HG02678 (cell line): ENCODE data around the gene NYAP1.

Experiments used
- ATAC-seq: cut with Tn5 transposase; IDR thresholded peaks from one replicate; pipeline ENCODE4 v1.9.1; 2021; ENCODE audit warnings: mild to moderate bottlenecking, moderate library complexity; ENCODE audit not compliant: unreplicated experiment

NYAP1 gene

GRCh38 chr7:100456562-100456961 is 27.2 kb upstream of the NYAP1 start:
- no peak for ATAC-seq

DNA sequence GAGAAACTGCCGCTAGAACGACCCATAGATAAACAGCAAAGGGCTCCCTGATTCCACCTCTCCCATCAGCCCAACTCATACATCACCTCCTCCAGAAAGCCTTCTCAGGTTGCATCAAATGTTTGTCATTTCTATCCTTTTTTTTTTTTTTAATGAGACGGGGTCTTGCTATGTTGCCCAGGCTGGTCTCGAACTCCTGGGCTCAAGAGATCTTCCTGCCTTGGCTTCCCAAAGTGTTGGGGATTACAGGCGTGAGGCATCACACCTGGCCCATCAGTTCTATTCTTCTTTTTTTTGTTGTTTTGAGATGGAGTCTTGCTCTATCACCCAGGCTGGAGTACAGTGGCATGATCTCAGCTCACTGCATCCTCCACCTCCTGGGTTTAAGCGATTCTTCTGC is 26.7 kb upstream of the NYAP1 start:
- no peak for ATAC-seq

- no peak for ATAC-seq
These were observed 19.5 kb upstream of the NYAP1 start, which contains the start of gene SPACDR for GRCh38 chr7:100464210-100464660. TSS of gene SPACDR (minus strand) at chr7:100464260. CDS start at chr7:100464025, 235 bp downstream.

DNA sequence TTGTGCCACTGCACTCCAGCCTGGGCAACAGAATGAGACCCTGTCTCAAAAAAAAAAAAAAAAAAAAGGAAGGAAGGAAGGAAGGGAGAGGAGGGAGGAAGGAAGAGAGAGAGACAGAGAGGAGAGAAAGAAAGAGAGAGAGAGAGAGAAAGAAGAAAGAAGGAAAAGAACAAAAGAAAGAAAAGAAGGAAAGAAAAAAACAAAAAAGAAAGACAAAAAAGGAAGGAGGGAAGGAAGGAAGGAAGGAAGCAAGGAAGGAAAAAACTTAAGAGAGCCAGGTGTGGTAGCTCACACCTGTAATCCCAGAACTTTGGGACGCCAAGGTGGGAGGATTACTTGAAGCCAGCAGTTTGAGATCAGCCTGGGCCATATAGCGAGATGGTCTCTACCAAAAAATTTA is 18.9 kb upstream of the NYAP1 start:
- no peak for ATAC-seq

DNA sequence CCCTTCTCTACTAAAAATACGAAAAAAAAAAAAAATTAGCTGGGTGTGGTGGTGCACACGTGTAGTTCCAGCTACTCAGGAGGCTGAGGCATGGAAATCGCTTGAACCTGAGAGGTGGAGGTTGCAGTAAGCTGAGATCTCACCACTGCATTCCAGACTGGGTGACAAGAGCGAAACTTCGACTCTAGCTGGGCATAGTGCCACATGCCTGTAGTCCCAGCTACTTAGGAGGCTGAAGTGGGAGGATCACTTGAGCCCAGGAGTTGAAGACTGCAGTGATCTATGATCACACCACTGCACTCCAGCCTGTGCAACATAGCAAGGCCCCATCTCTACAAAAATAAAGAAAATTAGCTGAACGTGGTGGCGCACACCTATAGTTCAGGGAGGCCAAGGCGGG is 18.4 kb upstream of the NYAP1 start:
- no peak for ATAC-seq

GRCh38 chr7:100465702-100466311 is 17.9 kb upstream of the NYAP1 start:
- ATAC-seq: no peak

- ATAC-seq: no peak
These were observed 16.8 kb upstream of the NYAP1 start for GRCh38 chr7:100466653-100467605.

DNA sequence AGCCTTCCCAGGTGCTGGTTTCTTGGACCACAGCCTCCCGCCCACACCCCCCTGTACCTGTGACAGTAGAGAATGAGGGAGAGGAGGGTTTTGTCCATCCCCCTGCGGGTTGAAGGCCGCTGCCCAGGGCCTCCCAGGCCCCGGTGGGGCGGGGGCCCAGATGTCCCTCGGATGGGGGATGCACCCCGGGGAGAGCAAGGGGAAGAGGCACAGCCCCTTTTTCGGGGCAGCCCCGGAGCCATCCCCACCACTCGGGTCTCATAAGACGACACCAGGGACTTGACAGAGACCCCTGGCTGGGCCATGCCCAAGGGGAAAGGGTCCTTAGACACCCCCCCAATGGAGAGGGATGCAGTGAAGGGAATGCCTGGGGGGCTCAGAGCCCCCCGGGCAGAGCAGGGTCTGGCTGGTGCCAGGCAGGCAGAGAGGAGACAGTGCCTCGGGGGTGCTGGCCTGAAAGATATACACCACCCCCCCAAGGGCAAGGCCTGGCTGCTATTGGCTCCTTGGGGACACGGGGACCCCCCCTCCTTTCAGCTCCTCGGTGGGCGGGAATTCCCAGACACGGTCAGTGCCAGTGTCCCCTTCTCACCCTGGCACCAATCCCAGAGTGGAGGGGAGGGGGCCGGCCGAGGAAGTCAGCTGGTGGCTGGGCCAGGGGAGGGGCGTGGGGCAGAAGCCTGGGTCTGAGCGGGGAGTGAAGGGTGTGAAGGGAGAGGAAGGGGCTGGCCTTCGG is 15.9 kb upstream of the NYAP1 start:
- ATAC-seq: no peak

DNA sequence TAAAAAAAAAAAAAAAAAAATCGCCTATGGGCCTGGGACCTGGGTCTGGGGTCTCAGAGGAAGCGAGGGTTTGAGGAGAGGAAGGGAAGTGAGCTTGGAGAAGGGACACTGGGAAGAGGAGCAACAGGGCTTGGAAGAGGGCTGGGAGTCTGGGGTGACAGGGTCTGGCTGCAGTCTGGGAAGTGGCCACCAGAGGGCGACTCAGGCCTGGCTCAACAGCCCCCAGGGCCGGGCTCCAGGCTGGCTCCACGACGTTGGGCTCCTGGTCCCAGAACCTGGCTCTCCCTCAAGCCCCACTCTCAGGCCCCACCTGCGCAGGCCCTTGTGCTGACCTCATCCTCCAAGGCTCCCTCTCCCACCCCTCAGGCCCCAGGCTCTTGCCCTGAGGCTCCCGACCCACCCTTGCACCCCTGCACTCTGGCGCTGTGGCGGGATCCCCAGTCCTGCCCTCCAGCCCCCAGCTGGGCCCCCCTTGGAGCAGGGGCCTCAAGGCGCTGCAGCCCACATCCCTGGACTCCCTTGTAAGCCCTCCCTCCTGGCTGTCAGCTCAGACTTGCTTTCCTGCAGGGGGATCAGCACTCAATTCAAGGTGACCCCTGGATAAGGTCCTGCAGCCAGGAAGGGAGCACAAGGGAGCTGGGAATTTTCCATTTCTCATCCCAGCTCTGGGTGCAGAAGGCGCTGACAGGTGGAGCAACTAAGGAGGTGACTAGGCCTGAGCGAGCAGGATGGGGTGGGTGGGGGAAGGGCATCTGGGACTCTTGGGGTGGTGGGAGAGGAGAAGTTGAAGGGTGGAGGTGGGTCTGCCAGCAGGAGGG is 14.3 kb upstream of the NYAP1 start:
- peak; percentile 68 for ATAC-seq

DNA sequence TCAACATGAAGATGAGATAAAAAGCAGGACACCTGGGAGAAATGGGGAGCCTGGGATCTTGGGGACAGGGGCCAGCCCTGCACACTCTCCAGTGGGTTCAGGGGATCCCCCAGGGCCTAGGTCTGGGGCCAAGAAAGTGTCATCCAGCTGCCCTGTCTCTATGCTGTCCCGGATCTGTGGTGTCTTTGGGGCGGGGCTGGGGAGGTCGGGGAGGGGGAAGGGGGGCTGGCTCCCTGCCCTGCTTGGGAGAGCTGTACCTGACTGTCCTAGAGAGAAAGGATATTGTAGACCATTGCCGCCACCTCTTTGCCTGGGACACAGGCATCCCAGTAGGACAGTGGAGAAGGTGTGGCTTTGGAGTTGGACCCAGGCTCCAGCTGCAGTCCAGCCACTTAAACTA is 12.7 kb upstream of the NYAP1 start:
- no peak for ATAC-seq

DNA sequence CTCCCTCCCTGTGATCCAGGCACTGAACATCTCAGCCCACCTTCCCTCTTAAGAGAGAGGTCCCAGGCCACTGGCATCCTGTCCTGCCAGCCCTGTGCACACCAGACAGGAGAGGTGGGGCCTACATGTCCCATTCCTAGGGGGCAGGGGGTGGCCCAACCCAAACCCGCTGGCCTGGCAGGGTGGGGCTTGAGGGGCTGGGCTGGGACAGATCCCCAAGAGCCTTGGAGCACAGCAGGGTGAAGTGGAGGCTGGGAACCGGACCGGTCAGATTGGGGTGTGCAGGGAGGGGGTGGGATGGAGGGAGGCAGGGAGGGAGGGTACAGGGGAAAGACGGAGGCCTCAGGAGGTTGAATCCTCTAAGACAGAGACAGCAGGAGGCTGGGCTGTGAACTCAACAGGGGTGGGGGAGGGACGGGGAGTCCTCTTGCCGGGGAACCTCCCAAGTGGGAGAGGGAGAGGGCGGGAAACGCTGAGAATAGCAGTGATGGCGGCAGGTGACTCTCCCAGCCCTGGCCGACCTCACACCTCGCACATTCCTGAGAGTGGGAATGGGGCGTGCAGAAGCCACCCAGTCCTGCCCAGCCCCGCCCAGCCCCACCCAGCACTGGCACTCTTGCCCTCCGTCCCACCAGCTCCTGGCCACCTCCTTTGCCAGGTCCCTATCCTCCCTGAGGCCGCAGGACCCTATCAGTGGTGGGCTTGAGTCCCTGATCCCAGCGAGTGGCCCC is 11.4 kb upstream of the NYAP1 start:
- no peak for ATAC-seq

DNA sequence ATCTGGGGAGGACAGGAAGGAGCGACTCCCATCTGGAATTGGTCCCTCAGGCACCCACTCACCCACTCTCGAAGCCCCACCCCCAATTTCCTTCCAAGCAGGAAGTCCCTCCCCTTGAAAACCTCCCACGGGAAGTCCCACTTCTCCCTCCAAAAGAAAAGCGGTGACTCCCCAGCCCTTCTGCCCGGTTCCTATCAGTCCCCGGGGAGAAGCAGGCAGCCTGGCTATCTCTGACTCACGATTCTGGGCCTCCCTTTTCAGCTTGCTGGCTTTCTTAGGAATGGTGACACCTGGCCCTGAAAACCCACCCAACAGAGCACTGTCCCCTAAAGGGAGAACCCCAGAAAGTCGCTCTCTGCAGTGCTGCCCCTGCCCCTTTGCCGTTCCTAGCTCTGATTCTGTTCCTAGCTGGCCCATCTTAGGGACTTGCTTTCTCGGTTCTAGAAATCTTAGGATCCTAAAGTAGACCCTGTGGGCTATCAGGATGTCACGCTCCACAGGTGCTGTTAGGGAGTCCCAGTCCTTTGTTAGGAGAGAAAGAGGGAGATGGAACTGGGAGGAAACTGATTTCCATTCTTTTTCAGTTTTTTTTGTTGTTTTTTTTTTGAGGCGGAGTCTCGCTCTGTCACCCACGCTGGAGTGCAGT is 10.8 kb upstream of the NYAP1 start:
- no peak for ATAC-seq

DNA sequence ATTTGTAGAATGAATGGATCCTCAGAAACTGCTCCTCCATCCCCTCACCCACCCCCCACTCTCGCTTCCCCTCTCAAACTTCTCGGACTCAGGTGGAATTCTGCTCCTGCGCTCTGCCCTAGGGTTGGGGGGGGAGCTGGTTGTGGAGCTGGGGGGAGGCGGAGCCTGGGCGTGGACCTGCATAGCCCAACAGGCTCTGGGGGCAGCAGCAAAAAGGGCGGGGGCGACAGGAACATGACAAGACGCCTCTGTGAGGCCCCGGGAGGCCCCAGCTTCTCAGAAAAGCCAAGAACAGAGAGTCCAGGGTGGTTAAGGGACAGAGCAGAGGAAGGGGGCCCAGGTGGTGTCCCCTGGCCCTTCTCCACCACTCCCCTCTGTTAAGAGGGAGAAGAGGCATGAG is 8.2 kb upstream of the NYAP1 start:
- ATAC-seq: no peak

GRCh38 chr7:100476101-100476780 is 7.5 kb upstream of the NYAP1 start:
- no peak for ATAC-seq

- ATAC-seq: no peak
These were observed 6.5 kb upstream of the NYAP1 start for GRCh38 chr7:100476903-100477870.

DNA sequence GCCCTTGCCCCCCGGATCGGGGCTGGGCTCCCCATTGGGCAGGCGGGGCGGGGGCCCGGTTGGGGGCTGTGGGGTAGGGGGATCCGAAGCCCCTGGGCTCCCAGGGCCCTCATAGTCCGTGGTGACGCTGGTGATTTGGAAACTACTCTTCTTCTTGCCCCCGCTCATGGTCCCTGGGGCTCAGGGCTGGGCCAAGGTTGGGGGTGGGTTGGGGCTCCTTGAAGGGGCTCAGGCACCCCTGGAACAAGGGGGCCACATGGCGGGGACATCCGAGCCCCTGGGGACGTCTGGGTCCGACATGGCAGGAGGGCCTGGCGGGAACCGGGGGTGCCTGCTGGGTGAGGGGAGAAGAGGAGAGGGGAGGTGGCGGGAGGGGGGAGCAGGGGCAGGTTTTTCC is 5.9 kb upstream of the NYAP1 start:
- ATAC-seq: no peak

DNA sequence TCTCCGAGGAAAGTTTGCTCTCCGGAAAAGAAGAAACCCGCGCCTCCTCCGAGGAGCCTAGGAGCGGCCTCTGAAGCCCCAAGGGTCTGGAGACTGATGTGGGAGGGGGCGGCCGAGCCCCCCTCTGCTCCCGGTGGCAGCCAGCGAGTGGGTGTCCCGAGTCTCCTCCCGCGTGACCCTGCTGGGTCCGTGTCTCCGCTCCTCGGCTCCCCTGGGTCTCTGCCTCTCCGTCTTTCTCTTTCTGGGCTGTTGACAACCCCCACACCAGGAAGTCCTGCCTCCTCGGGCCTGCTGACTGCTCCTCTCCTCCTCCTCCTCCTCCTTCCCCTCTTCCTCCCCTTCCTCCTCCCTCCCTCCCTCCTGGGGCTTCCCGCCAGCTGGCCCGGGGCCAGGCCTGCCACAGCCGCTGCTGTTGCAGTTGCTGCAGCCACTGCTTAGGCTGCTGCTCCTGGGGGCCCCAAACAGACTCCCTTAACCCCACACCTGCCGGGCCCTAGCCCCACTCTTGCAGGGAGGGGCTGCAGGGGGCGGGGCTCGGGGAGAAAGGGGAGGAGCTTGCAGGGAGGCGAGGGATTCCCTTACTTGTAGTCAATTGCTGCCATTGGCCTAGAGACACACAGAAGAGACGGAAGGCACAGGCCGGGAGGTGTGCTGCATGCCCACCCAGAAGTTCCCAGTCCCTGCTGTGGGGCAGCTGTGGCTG is 4.6 kb upstream of the NYAP1 start, which contains the start of gene TSC22D4:
TSS of gene TSC22D4 (minus strand) at position 257 of the 703 bp plus-strand sequence. CDS start 1,176 bp downstream, outside the sequence.
- peak; percentile 64 for ATAC-seq
